ENCODE data around the gene GAL3ST2.

Gene GAL3ST2

GRCh38 chr2:241842620-241843211 lies 66.1 kb downstream of the GAL3ST2 start:
- DNase-seq (ENCODE audit: low read depth in 2 of 3, low spot score in 2 of 3): peak in 1 of 3 experiments; percentile 50

- DNase-seq (ENCODE audit: low read depth in 2 of 3, low spot score in 2 of 3): no peak
Observed at GRCh38 chr2:241843321-241844065, 66.9 kb downstream of the GAL3ST2 start.

GRCh38 chr2:241844066-241844728 lies 67.6 kb downstream of the GAL3ST2 start:
- DNase-seq (ENCODE audit: low read depth in 2 of 3, low spot score in 2 of 3): peak in 2 of 3 experiments; percentile 72 to 88

GRCh38 chr2:241844831-241845578 lies 68.4 kb downstream of the GAL3ST2 start:
- no peak for DNase-seq (ENCODE audit: low read depth in 2 of 3, low spot score in 2 of 3)

GRCh38 chr2:241846406-241846805 lies 69.8 kb downstream of the GAL3ST2 start:
- DNase-seq (ENCODE audit: low read depth in 2 of 3, low spot score in 2 of 3): no peak

GRCh38 chr2:241848761-241849615 lies 72.4 kb downstream of the GAL3ST2 start:
- no peak for DNase-seq (ENCODE audit: low read depth in 2 of 3, low spot score in 2 of 3)

- DNase-seq (ENCODE audit: low read depth in 2 of 3, low spot score in 2 of 3): no peak
Observed at GRCh38 chr2:241849616-241850543, 73.3 kb downstream of the GAL3ST2 start.

GRCh38 chr2:241850544-241851324 lies 74.1 kb downstream of the GAL3ST2 start:
- no peak for DNase-seq (ENCODE audit: low read depth in 2 of 3, low spot score in 2 of 3)

- no peak for DNase-seq (ENCODE audit: low read depth in 2 of 3, low spot score in 2 of 3)
Observed at GRCh38 chr2:241851325-241852115, 74.9 kb downstream of the GAL3ST2 start.

- no peak for DNase-seq (ENCODE audit: low read depth in 2 of 3, low spot score in 2 of 3)
Observed at GRCh38 chr2:241852116-241852980, 75.7 kb downstream of the GAL3ST2 start.

GRCh38 chr2:241852981-241853631 lies 76.5 kb downstream of the GAL3ST2 start:
- DNase-seq (ENCODE audit: low read depth in 2 of 3, low spot score in 2 of 3): no peak
